ENCODE measurements around the gene HRK.

HRK gene

GRCh38 chr12:116880213-116880816 lies 926 bp downstream of the HRK start:
- TF ChIP-seq CTCF (IDR thresholded peaks at IDR 0.05; ENCODE audit: low read depth, low read length, missing control alignments): no peak
- DNase-seq (ENCODE audit: low read depth): no peak
- H3K4me3 ChIP-seq (ENCODE audit: low read depth, low read length): no peak overlapping the region

DNA sequence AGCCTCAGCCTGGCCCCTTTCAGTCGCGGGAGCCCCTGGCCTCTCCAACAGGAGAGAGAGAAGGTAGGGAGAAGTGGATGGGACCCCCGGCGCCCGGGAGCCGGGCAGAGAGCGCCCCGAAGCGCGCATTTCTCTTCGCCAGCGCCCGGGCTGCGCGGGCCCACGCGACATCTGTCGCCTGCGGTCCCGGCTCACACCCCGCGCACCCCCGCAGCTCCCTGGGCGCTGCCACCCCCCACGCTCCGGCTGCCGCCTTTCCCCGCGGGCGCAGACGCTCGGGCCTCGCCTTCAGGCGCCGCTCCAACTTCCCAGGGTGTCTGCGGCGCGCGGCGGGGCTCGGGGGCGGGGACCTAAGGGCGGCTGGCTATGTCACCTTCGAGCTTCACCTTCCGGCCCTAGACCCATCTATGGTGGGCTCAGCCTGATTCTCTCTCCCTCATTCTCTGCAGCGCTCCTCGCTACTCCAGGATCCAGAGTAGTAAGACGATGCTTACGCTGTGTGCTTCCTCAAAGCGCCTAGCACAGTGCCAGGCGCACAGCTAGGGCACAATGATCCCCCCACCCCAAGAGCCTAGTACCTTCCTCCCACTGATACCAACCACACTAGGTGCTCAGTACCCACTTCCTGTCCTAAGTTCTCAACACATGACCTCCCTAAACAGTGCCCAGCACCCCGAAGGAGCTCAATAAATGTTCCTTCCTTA lies 1.6 kb downstream of the HRK start:
- DNase-seq (ENCODE audit: low read depth): no peak
- TF ChIP-seq CTCF (IDR thresholded peaks at IDR 0.05; ENCODE audit: low read depth, low read length, missing control alignments): no peak
- H3K4me3 ChIP-seq (ENCODE audit: low read depth, low read length): no peak overlapping the region

GRCh38 chr12:116878567-116879508 lies 2.4 kb downstream of the HRK start:
- DNase-seq (ENCODE audit: low read depth): no peak
- no peak overlapping the region for H3K4me3 ChIP-seq (ENCODE audit: low read depth, low read length)
- TF ChIP-seq CTCF (IDR thresholded peaks at IDR 0.05; ENCODE audit: low read depth, low read length, missing control alignments): no peak

- DNase-seq (ENCODE audit: low read depth): no peak
- no peak for TF ChIP-seq CTCF (IDR thresholded peaks at IDR 0.05; ENCODE audit: low read depth, low read length, missing control alignments)
- H3K4me3 ChIP-seq (ENCODE audit: low read depth, low read length): no peak overlapping the region
Measured at GRCh38 chr12:116876151-116876869, 4.9 kb downstream of the HRK start.

DNA sequence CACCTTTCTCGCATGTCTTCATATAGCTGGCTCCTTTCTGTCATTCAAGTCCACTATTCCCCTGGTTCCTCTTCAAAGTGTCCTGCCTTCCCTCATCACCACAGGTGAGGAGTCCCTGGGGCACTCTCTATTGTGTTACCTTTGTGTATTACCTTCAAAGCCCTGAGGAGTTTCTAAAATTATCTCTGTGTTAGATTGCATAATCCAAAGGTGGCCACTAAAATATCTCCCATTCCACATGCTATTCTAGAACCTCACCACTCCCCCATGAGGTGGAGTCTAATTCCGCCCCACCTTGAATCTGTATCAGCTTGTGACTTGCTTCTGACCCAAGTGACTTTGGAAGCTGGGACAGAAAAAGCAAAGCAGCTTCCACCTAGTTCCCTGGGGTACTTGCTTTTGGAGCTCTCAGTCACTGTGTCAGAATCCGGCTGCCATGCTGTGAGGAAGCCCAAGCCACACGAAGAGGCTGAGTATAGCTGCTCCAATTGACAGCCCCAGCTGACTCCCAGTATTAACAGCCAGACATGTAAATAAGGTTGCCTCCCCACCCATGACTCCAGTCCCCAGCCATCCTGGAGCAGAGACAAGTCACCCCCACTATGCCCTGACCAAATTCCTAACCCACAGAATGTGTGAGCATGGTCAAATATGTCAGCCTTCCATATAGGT lies 6.8 kb downstream of the HRK start:
- no peak for TF ChIP-seq CTCF (IDR thresholded peaks at IDR 0.05; ENCODE audit: low read depth, low read length, missing control alignments)
- DNase-seq (ENCODE audit: low read depth): no peak
- no peak overlapping the region for H3K4me3 ChIP-seq (ENCODE audit: low read depth, low read length)

DNA sequence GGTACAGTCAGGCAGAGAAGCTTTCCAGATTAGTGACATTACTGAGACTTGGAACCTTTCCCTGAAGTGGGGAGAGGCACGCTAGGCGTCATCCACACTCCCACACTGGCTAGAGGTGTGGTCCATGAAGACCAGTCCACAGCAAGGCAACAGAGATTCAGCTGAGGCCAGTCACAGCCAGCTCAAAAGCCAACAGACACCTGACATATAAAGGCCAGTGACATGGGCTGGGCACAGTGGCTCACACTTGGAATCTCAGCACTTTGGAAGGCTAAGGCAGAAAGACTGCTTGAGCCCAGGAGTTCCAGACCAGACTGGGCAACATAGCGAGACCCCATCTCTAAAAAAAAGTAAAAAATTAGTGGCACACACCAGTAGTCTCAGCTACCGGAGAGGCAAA lies 10.9 kb downstream of the HRK start:
- DNase-seq (ENCODE audit: low read depth): no peak
- H3K4me3 ChIP-seq (ENCODE audit: low read depth, low read length): no peak overlapping the region
- TF ChIP-seq CTCF (IDR thresholded peaks at IDR 0.05; ENCODE audit: low read depth, low read length, missing control alignments): no peak

Data from GM12864 (cell line).